GM19023 (cell line): ENCODE data around the gene TCFL5.

ENCODE experiments used
- ATAC-seq: cut with Tn5 transposase; IDR thresholded peaks from one replicate; pipeline ENCODE4 v1.9.1; 2021; ENCODE audit warnings: mild to moderate bottlenecking, moderate library complexity; ENCODE audit not compliant: unreplicated experiment

Gene TCFL5

DNA sequence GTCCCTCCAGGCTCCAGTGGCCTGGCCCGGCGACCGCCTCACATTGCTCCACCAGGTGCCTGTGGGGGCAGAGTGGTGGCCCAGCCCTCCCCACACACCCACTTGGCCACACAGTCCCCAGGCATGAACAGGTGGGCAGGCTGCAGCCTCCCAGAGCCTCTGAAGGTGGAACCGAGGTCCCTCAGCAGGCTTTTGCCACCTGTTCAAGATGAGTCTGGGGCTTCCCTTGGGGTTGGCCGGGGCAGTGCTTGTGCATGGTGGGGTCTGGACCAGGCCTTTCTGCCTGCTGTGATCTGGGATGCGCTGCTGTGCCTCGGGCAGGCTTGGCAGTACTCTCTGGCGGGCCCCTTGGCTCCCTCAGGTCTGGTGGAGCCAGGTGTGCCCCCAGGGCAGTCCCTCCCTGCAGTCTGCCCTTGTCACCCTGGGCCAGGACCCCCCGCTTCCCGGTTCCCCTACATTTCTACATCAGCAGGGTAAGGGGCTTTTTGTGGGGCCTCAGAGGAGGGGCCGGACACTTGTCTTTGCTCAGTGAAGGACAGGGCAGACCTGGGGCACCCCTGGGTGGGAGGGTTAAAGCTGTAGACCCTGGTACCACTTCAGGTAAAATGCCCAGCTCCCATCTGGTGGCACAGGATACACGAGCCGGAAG is 47.4 kb downstream of the TCFL5 start:
- no peak for ATAC-seq

DNA sequence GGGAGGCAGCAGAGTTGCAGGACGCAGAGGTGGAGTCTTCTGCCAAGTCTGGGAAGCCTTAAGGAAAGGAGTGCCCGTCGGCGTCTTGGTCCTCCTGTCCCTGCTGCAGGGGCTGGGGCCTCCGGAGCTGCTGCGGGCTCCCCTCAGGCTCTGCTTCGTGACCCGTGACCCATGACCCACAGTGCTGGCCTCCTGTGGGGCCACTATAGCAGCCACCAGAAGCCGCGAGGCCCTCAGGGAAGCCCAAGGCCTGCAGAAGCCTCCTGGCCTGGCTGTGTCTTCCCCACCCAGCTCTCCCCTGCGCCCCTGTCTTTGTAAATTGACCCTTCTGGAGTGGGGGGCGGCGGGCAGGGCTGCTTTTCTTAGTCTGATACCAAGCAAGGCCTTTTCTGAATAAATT is 48.0 kb downstream of the TCFL5 start:
- no peak for ATAC-seq

DNA sequence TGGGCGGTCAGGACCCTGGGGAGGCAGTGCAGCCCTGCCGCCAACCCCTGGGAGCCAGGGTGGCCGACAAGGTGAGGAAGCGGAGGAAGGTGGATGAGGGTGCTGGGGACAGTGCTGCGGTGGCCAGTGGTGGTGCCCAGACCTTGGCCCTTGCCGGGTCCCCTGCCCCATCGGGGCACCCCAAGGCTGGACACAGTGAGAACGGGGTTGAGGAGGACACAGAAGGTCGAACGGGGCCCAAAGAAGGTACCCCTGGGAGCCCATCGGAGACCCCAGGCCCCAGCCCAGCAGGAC is 48.8 kb downstream of the TCFL5 start:
- ATAC-seq = no peak

DNA sequence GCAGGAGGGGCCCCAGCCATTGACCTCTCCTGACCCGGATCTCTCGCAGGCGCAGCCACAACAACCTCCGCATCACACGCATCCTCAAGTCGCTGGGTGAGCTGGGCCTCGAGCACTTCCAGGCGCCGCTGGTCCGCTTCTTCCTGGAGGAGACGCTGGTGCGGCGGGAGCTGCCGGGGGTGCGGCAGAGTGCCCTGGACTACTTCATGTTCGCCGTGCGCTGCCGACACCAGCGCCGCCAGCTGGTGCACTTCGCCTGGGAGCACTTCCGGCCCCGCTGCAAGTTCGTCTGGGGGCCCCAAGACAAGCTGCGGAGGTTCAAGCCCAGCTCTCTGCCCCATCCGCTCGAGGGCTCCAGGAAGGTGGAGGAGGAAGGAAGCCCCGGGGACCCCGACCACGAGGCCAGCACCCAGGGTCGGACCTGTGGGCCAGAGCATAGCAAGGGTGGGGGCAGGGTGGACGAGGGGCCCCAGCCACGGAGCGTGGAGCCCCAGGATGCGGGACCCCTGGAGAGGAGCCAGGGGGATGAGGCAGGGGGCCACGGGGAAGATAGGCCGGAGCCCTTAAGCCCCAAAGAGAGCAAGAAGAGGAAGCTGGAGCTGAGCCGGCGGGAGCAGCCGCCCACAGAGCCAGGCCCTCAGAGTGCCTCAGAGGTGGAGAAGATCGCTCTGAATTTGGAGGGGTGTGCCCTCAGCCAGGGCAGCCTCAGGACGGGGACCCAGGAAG is 49.3 kb downstream of the TCFL5 start:
- no peak for ATAC-seq

DNA sequence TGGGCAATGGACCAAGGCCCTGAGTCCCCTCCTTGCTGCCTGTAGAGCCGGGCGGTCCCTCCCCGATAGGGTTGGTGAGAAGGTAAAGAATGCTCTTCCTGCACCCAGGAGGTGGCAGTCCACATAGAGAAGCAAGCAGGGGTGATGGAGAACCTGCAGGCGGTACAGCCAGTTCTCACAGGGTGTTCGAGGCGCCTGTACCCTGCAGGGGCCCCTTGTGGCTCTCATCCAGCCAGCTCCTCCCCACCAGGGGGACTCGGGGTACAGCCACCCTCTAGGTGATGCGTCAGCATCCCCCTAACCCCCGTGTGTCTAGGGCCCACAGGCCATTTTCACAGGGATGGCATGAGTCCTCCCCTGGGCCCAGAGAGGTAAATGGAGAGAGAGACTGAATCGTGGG is 49.9 kb downstream of the TCFL5 start:
- no peak for ATAC-seq

DNA sequence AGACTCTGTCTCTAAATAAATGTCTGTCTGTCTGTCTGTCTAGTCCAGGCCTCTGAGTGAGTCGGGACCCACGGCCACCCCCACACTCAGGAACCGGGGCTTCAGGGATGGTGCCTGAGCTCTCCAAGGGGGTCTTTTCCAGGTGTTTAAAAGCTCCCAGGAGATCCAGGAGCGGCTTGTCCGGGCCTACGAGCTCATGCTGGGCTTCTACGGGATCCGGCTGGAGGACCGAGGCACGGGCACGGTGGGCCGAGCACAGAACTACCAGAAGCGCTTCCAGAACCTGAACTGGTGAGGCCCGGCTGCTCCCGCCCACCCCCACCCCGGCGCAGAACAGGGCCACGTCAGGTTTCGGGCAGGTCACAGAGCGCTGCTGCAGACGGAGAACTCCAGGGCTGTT is 50.3 kb downstream of the TCFL5 start:
- ATAC-seq = no peak

DNA sequence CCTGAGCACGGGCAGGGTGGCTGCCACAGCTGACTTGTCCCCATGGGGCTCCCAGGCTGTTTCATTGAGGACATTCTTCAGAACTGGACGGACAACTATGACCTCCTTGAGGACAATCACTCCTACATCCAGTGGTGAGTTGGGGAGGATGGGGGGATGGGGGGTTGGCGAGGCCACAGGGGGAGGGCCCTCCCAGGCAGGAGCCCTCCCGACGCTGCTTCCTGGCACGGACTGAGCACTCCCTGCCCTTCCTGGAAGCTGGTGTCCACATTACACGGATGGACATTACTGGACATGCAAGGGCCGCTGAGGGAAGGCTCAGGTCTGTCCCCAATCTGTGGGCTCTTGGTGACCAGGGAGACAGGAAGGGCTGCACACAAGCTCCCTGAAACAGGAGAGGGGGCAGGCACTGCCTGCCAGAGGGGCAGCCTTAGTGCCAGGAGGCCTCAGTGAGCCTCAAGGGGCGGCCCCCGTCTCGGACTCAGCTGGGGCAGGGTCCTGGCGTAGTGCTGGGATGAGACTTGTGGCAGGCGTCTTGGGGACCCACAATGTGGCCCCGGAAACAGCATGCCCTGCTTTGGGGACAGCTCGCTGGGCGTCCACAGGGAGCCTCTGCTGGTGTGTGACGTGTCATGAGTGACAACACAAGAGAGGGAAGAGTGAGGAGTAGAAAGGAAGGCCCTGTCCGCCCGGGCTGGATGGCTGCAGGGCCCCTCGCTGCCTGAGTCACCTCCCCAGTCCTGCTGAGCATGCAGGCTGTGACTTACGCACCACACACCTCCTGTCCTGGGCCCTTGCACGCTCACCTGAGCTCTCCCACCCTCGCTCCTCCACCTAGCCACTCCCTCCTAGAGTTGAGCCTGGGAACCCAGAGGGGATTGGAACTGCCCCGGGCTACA is 51.8 kb downstream of the TCFL5 start:
- no peak for ATAC-seq

DNA sequence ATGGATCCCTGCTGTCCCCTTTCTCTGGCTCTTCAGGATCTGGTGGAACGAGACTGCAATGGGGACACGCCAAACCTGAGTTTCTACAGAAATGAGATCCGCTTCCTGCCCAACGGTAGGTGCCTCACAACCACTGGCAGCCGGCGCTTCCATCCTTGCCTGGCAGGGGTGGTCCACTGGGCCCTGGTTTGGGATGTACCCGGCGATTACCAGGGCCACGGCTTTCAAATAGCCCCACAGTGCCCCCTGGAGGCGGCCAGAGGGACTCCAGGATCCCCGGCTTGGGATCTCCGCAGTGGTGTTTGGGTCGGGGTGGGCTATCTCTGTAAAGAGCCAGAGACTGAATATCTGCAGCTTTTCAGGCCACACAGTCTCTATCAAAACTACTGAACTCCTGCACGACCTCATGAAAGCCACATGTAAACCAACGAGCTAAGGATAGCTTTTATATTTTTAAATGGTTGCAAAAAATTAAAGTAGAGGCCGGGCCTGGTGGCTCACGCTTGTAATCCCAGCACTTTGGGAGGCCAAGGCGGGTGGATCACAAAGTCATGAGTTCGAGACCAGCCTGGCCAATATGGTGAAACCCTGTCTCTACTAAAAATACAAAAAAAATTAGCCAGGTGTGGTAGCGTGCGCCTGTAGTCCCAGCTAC is 53.3 kb downstream of the TCFL5 start:
- ATAC-seq = no peak

DNA sequence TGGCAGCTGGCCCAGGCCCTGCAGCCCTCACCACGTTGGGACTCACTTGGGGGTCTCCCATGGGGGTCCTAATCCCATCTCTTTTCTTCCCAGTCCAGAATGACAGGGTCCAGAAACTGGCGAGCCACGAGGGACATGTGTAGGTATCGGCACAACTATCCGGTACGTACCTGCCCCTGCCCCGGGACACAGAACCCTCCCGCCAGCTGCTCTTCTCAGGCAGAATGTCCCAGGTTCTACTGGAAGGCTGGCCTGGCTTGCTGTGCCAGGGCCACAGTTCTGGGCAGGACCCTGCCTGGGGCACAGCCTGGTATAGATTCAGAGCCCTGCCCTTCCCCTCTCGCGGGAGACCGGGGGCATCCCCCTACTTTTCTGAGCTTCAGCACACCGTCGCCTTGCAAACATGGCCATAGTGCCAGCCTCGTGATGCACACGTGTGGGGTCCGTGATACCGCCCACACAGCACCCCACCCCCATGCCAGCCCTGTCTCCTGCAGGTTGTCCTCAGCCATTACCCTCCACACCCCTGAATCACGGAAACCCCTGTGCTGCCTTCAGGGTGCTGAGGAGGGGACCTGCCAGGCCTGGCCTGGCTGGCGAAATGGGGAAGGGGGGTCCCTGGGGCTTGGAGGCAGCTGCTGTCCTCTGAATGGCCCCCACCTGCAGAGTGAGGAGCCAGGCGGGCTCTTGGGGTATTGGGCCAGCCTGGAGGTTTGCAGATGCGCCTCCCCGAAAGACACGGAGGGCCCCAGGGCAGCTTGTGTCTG is 54.0 kb downstream of the TCFL5 start:
- ATAC-seq = no peak

DNA sequence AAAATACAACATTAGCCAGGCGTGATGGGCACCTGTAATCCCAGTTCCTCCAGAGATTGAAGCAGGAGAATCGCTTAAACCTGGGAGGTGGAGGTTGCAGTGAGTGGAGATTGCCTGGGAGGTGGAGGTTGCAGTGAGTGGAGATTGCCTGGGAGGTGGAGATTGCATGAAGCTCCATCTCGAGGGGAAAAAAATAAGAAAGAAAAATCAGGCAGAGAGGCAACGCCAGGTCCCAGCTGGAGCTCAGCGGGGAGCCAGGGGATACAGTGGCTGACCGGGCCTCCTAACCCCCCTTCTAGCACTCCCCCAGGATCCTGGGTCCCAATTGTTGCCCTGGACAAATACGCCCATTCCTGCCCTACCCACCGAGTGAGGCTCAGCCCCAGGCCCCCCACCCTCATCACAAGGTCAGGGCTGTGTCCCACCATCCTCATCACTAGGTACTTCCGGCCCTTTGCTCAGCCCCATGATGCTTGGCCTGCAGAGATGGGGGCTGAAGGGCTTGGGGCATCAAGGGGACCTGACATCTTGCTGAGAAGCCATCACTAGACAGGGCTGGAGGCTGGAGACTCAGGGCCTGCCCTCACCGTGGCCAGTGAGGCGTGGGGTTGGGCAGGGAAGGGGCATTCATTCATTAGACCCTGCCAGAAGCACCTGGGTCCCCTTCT is 55.1 kb downstream of the TCFL5 start:
- ATAC-seq = no peak

DNA sequence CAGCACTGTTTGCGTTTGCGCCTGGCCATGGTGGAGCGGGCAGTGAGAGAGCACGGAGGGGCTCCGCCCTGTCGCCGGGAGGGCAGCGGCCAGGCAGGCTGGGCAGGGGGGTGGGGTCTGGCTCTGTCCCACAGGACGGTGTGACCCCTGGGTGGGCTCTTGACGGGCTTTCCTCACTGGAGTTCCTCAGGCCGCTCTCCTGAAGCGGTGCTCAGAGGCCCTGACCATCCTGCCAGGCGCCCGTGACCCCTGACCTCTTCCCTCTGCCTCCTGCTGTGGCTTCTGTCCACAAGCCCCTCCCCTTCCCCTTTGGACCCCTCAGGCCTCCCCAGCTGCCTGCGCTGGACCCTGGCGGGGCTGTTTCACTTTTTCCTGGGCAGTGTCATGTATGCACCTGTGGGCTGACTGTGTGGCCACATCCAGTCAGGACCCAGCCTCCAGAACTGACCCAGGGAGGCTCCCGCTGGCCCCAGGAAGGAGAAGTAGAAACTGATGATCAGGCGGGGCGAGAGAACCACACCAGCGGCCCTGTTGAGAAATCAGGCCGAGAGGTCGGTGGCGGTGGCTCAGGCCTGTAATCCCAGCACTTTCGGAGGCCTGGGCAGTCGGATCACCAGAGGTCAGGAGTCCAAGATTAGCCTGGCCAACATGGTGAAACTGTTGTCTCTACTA is 55.8 kb downstream of the TCFL5 start:
- no peak for ATAC-seq

DNA sequence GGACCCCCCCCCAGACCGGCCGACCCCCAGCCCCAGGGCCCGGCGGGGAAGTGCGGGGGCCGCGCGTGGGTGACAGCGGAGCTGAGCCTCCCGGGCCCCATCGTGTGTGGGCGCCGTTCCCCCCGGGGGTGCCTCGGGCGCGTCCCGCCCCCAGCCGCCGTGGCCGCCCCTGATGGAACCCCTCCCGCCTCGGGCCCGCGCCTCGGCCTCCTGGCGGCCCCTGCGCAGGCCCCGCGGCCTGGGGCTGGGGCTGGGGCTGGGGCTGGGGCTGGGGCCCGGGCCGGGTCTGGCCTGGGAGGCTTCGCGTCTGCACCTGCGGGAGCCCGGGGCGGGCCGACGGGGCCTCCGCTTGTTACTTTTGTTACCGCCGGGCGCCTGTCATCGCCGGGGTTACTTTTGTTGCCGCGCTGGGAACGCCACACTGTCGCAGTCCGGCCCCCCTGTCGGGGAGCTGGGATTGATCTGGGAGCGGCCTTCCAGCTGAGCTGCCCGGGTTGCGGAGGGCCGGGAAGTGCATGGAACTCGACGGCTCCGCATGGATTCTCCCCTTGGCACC is 56.4 kb downstream of the TCFL5 start:
- ATAC-seq = peak; percentile 25

DNA sequence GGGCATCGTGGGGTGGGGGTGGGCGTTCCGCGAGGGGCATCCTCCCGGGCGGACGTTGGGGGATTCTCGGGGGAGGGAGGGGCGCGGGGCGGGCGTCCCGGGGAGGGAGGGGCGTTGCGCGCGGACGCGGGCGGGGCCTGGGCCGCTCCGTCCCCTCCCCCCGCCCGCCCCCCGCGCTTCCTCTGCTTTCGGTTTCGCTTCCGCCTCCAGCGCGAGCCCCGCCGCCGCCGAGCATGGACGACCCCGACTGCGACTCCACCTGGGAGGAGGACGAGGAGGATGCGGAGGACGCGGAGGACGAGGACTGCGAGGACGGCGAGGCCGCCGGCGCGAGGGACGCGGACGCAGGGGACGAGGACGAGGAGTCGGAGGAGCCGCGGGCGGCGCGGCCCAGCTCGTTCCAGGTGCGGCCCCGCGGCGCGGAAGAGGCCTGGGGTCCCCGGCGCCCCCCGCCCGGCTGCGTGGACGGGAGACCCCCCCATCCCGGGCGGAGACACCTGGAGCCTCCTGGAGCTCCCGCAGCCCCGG is 56.9 kb downstream of the TCFL5 start, which contains the start of gene OGFR:
TSS of gene OGFR (plus strand) at position 209 of the 528 bp plus-strand sequence. CDS start at position 234, 25 bp downstream.
- ATAC-seq = peak; percentile 51

DNA sequence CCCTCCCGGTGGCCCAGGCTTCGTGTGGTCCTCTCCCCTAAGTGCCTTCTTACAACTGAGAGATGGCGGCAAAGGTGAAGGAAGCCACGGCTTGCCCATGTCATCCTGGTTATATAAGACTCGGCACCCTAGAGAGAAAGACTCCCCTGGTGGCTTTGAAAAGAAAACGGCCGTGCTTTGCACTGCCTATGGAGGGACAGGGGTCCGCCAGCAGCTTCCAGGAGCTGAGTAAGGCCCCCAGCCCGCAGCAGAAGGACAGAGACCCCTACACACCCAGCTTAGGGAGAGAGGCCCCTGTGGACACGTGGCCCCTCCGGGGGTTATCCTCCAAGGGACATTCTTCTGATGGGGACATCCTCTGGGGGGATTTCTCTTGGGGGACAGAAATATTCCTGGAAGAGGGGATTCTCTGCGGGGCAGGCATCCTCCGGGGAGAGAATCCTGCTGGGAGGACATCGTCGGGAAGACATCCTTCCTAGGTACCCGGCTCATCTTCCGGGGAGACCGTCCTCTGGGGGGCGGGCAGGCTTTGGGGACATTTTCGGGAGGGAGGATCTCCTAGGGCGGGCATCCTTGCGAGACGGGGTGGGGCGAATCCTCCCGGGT is 57.5 kb downstream of the TCFL5 start:
- no peak for ATAC-seq

DNA sequence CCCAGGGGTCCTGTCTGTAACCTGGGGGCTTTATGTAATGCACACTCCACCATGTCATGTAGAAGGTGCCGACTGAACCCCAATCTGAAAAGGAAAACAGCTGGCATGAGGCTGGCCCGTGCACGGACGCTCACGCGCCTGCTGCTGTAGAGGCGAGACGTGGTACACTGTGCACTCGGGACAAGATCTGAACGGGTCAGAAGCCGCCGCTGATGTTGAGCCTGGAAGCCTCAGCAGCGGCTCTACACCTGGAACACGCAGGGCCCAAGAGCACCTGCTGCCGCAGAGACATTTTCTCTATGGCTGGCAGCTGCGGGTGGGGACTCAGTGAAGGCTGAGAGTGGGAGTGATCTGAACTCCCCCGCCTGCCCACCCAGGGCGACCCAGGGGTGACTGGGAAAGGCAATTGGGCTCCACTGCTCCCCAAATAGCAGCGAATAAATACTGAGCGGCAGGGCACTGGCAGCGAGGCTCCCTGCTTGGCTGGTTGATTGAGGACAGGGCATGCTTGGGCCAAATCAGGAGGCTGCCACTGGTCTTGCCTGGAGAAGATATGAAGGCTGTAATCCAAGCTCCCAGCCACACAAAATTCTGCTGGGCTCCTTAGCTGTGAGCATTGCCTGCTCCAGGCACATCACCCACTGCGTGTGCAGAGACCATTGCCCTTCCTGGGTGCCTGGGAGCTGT is 59.5 kb downstream of the TCFL5 start:
- no peak for ATAC-seq

DNA sequence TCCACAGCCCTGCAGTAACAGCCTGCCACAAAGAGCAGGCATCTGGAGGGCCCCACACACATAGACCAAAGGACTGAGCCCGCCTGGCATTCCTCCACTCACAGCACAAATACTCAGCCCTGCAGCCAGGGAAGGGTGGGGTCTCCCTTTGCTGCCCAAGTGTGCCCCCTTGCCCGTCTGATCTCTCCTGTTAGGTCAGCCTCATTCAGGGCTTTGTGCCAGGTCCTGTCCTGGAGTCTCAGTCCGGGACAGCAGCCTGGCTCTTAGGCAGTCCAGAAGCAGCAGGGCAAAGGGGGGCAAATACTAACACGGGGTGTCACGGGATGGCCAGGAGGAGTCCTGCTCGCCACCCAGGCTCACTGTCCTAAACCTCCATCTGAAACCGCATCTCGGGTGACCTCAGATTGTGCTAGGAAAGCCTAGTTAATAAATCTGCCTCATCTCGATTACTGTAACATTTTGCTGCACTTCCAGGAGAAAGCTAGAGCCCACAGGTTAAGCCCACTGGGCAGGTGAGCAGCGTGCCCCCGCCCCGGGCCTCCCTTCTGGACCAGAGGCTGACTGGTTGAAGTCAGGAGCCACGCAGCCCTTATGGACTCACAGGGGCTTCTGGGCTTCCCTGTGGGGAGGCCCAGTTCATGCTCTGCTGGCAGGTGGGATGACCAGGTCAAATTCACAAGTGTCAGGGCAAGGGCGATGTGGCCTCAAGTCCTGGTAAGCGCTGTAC is 60.2 kb downstream of the TCFL5 start:
- ATAC-seq = no peak
